SK-N-SH (cell line): ENCODE measurements around the gene SLC25A41. TPM values are rescaled to one million over a fixed set of nuclear protein-coding genes. Genes with fewer than 3 reads are reported as not detected.

Source experiments
- CTCF ChIA-PET: fragments of 300-600, 350-600 bp; formaldehyde crosslinking; extraction: SDS; loops from one replicate; lab custom pipeline; 2021; lab: Yijun Ruan, JAX
- POLR2A ChIA-PET: fragments of 350-600 bp; sonication (Branson Sonifier 250); formaldehyde crosslinking; extraction: SDS; loops from one replicate; lab custom pipeline; 2020; ENCODE audit warnings: antibody characterized with exemption, inconsistent platforms; lab: Yijun Ruan, JAX
- DNase-seq: peaks from one replicate; pipeline ENCODE4 v3.0.0; 2012
- H2AFZ ChIP-seq: fragments of 200-600 bp; sonication (generic); 2 replicates; pipeline ENCODE4 v1.8.1; 2016; ENCODE audit warnings: antibody characterized with exemption, mild to moderate bottlenecking, low read depth
- H3F3A ChIP-seq: fragments of 200-600 bp; sonication (generic); replicated peaks from 2 replicates; pipeline ENCODE3; 2016; ENCODE audit warnings: antibody characterized with exemption, mild to moderate bottlenecking; ENCODE audit not compliant: insufficient read depth
- H3K27ac ChIP-seq, 2 experiments: fragments of 200-500 bp in 1 of 2; fragments of 200-600 bp in 1 of 2; sonication (Bioruptor generic) in 1 of 2; sonication (generic), shearing (Covaris generic) in 1 of 2; 2 replicates each; pipeline versions ENCODE4 v1.5.1 to v1.6.1; 2014 to 2016; ENCODE audit warnings: low read depth in 2 of 2, inconsistent platforms in 1 of 2, low read length in 1 of 2, mild to moderate bottlenecking in 1 of 2, mixed read lengths in 1 of 2
- H3K27me3 ChIP-seq: fragments of 200-600 bp; sonication (generic), shearing (Covaris generic); 2 replicates; pipeline ENCODE4 v1.6.1; 2016; ENCODE audit warnings: mixed run types; ENCODE audit not compliant: insufficient read depth
- H3K36me3 ChIP-seq, 2 experiments: fragments of 200-500 bp in 1 of 2; fragments of 200-600 bp in 1 of 2; sonication (Bioruptor generic) in 1 of 2; sonication (generic) in 1 of 2; replicated peaks in 1 of 2; 2 replicates each; pipeline versions ENCODE3 to v1.5.1; 2014 to 2016; ENCODE audit warnings: low read length in 1 of 2, mild to moderate bottlenecking in 1 of 2; ENCODE audit not compliant: insufficient read depth in 2 of 2, control insufficient read depth in 1 of 2
- H3K4me1 ChIP-seq, 2 experiments: fragments of 200-500 bp in 1 of 2; fragments of 200-600 bp in 1 of 2; sonication (Bioruptor generic) in 1 of 2; sonication (generic), shearing (Covaris generic) in 1 of 2; 2 replicates each; pipeline versions ENCODE4 v1.5.1 to v1.6.1; 2014 to 2016; ENCODE audit warnings: low read depth in 1 of 2, low read length in 1 of 2, mixed run types in 1 of 2; ENCODE audit not compliant: insufficient read depth in 2 of 2, control insufficient read depth in 1 of 2
- H3K4me2 ChIP-seq: fragments of 200-600 bp; sonication (generic), shearing (Covaris generic); 2 replicates; pipeline ENCODE4 v1.6.1; 2017; ENCODE audit warnings: mixed run types
- H3K4me3 ChIP-seq, 2 experiments: fragments of 200-500 bp in 1 of 2; fragments of 200-600 bp in 1 of 2; sonication (Bioruptor generic) in 1 of 2; sonication (generic), shearing (Covaris generic) in 1 of 2; 2 replicates each; pipeline versions ENCODE4 v1.5.1 to v1.8.1; 2014 to 2016; ENCODE audit warnings: low read depth in 2 of 2, inconsistent platforms in 1 of 2, low read length in 1 of 2, mild to moderate bottlenecking in 1 of 2, mixed read lengths in 1 of 2, moderate library complexity in 1 of 2
- H3K79me2 ChIP-seq: fragments of 200-600 bp; sonication (generic); 2 replicates; pipeline ENCODE4 v1.8.1; 2017; ENCODE audit warnings: mild to moderate bottlenecking; ENCODE audit not compliant: insufficient read depth
- H3K9ac ChIP-seq: fragments of 200-600 bp; sonication (generic); 2 replicates; pipeline ENCODE4 v1.6.1; 2017; ENCODE audit warnings: mixed run types
- H3K9me2 ChIP-seq: fragments of 200-600 bp; sonication (generic); 2 replicates; pipeline ENCODE4 v1.6.1; 2017; ENCODE audit warnings: mixed run types
- H3K9me3 ChIP-seq: fragments of 200-600 bp; sonication (generic); 2 replicates; pipeline ENCODE4 v1.6.1; 2017; ENCODE audit warnings: mixed run types, mild to moderate bottlenecking, moderate library complexity
- H4K20me1 ChIP-seq: fragments of 200-600 bp; sonication (generic); 2 replicates; pipeline ENCODE4 v1.6.1; 2017; ENCODE audit warnings: mild to moderate bottlenecking, mixed run types; ENCODE audit not compliant: insufficient read depth
- FOSL2 ChIP-seq: IDR thresholded peaks from 2 replicates; pipeline ENCODE4 v1.4.0; 2012; ENCODE audit warnings: low read depth, mild to moderate bottlenecking, moderate library complexity, borderline replicate concordance
- FOXJ3 ChIP-seq: sonication (generic); formaldehyde crosslinking; IDR thresholded peaks from 2 replicates; pipeline ENCODE4 v1.5.1; 2020; ENCODE audit warnings: mild to moderate bottlenecking, missing genetic modification reagents
- FOXM1 ChIP-seq: IDR thresholded peaks from 2 replicates; pipeline ENCODE4 v1.4.0; 2012; ENCODE audit warnings: low read depth, mild to moderate bottlenecking
- JUND ChIP-seq: IDR thresholded peaks from 2 replicates; pipeline ENCODE4 v1.4.0; 2012
- MEF2A ChIP-seq: IDR thresholded peaks from 2 replicates; pipeline ENCODE4 v1.4.0; 2012; ENCODE audit warnings: low read depth, borderline replicate concordance
- MXI1 ChIP-seq: IDR thresholded peaks from 2 replicates; pipeline ENCODE4 v1.6.1; 2012; ENCODE audit warnings: mild to moderate bottlenecking, low read depth, low read length, improper control_type of control experiment
- NFIC ChIP-seq: IDR thresholded peaks from 2 replicates; pipeline ENCODE4 v1.4.0; 2012; ENCODE audit warnings: borderline replicate concordance
- NRF1 ChIP-seq: IDR thresholded peaks from 2 replicates; pipeline ENCODE4 v1.6.1; 2012; ENCODE audit warnings: low read depth, mild to moderate bottlenecking, low read length
- TAF1 ChIP-seq: IDR thresholded peaks from 2 replicates; pipeline ENCODE4 v1.6.1; 2012; ENCODE audit warnings: low read depth, mild to moderate bottlenecking, low read length, moderate library complexity, borderline replicate concordance
- TEAD4 ChIP-seq: IDR thresholded peaks from 2 replicates; pipeline ENCODE4 v1.4.0; 2012; ENCODE audit warnings: mild to moderate bottlenecking, borderline replicate concordance; ENCODE audit not compliant: insufficient read depth
- YY1 ChIP-seq: IDR thresholded peaks from 2 replicates; pipeline ENCODE4 v1.4.0; 2012; ENCODE audit warnings: low read depth, mild to moderate bottlenecking
- WGBS: methylation state at CpG from one replicate; pipeline ENCODE4 v1.1.6; 2017; ENCODE audit warnings: low lambda C conversion rate; 5-methylcytosine and 5-hydroxymethylcytosine counted together
- polyA plus RNA-seq, 3 experiments: library from polyadenylated mRNA; depleted of rRNA; stranded (reverse); fragments of >200 nt; gene quantifications; 2 replicates each; pipeline ENCODE4 v1.2.3, GENCODE V29; 2012

The SLC25A41 gene
- polyA plus RNA-seq, 1 of the 3 experiments (the other 2 are of a cell fraction) = 0.12 TPM

GRCh38 chr19:6457958-6458694 lies 24.6 kb upstream of the SLC25A41 start:
- CTCF ChIA-PET = no interaction called here
- DNase-seq = no peak
- Histone ChIP-seq H3K9me2 (no peaks in the 10 kb centered on the region), H2AFZ (no peak overlapping the region), H3F3A (no peaks in the 10 kb centered on the region), H4K20me1 (no peaks in the 10 kb centered on the region), H3K27ac (no peak overlapping the region)
- POLR2A ChIA-PET = no interaction called here
- TF ChIP-seq NRF1 = no peak
- TF ChIP-seq MEF2A = peak; percentile 55; the same call in 1 of the 2 replicates
- TF ChIP-seq, all 33 proteins: peak for 1
- Histone ChIP-seq H3K27me3 (no peaks in the 10 kb centered on the region), H3K4me1 (peaks cover 0 to 9% of the 10 kb centered on the region in 2 experiments; a peak in 1 of 4 replicates), H3K79me2 (no peaks in the 10 kb centered on the region), H3K36me3 (peaks cover 0 to 9% of the 10 kb centered on the region in 2 experiments), H3K4me2 (peak overlapping the region; percentile 96), H3K4me3 (peak overlapping the region in 1 of 2 experiments; percentile 84; a peak in 2 of 4 replicates), H3K9ac (no peak overlapping the region), H3K9me3 (no peaks in the 10 kb centered on the region)
- WGBS = 96% methylated on average over 13 of the region's 17 CpGs

GRCh38 chr19:6455924-6456323 lies 22.4 kb upstream of the SLC25A41 start:
- no peak overlapping the region for H3K4me2 ChIP-seq
- H3K36me3 ChIP-seq = peaks cover 0 to 9% of the 10 kb centered on the region in 2 experiments
- H3K9me3 ChIP-seq = no peaks in the 10 kb centered on the region
- H3K9me2 ChIP-seq = no peaks in the 10 kb centered on the region
- H2AFZ ChIP-seq = no peak overlapping the region
- ChIA-PET CTCF (no interaction called here), POLR2A (interaction anchor here (0.7 kb wide), 1 partner anchor 12 kb away, joined by 3 read pairs; no protein-coding TSS in a partner anchor)
- H4K20me1 ChIP-seq = no peaks in the 10 kb centered on the region
- no peaks in the 10 kb centered on the region for H3F3A ChIP-seq
- H3K27me3 ChIP-seq = no peaks in the 10 kb centered on the region
- no peak for DNase-seq
- H3K9ac ChIP-seq = no peak overlapping the region
- 87% methylated on average over 11 of the region's 15 CpGs for WGBS
- H3K79me2 ChIP-seq = no peaks in the 10 kb centered on the region
- no peak overlapping the region for H3K4me3 ChIP-seq
- H3K4me1 ChIP-seq = peaks cover 0 to 9% of the 10 kb centered on the region in 2 experiments; a peak in 1 of 4 replicates
- no peak overlapping the region for H3K27ac ChIP-seq
- TF ChIP-seq YY1 (no peak), JUND (no peak), NFIC (no peak)
- TF ChIP-seq, all 33 proteins: peak for 0

- WGBS = 100% methylated on average over 4 of the region's 11 CpGs
- H3K4me1 ChIP-seq = peaks cover 0 to 9% of the 10 kb centered on the region in 2 experiments; a peak in 1 of 4 replicates
- TF ChIP-seq FOXJ3 (CRISPR knock-in tag) (no peak), NRF1 (no peak), MXI1 (no peak), TEAD4 (no peak), TAF1 (no peak), FOSL2 (no peak), FOXM1 (no peak)
- no peak for DNase-seq
- no peaks in the 10 kb centered on the region for H3K9me2 ChIP-seq
- H3F3A ChIP-seq = no peaks in the 10 kb centered on the region
- POLR2A ChIA-PET = no interaction called here
- H3K4me3 ChIP-seq = no peak overlapping the region; a peak in 1 of 4 replicates
- no peak overlapping the region for H2AFZ ChIP-seq
- H3K9ac ChIP-seq = no peak overlapping the region
- no peaks in the 10 kb centered on the region for H4K20me1 ChIP-seq
- H3K79me2 ChIP-seq = no peaks in the 10 kb centered on the region
- no peaks in the 10 kb centered on the region for H3K27me3 ChIP-seq
- no peaks in the 10 kb centered on the region for H3K9me3 ChIP-seq
- peaks cover 0 to 9% of the 10 kb centered on the region in 2 experiments for H3K36me3 ChIP-seq
- no peak overlapping the region for H3K27ac ChIP-seq
- H3K4me2 ChIP-seq = no peak overlapping the region
- CTCF ChIA-PET = interaction anchor here (0.8 to 1.1 kb wide), 2 partner anchors 18 to 63 kb away, joined by 3 read pairs; no protein-coding TSS in a partner anchor
Measured at GRCh38 chr19:6453951-6454565, 20.5 kb upstream of the SLC25A41 start.
